Endodermal cell (in vitro differentiated cells): ENCODE measurements around the gene OR8G1. TPM values are rescaled to one million over a fixed set of nuclear protein-coding genes. Genes with fewer than 3 reads are reported as not detected.
"Not testable (repeated sequence)": the region's sequence is repeated elsewhere in the genome, so short reads cannot be mapped to it uniquely, and the experiment has no call there.

Source experiments
- DNase-seq: peaks from one replicate; pipeline ENCODE4 v3.0.0-alpha.2; 2017
- H3K27ac ChIP-seq: 2 replicates; pipeline ENCODE4 v1.5.1; 2013; ENCODE audit warnings: mild to moderate bottlenecking, low read depth, low read length, moderate library complexity
- H3K27me3 ChIP-seq: 2 replicates; pipeline ENCODE4 v1.6.1; 2013; ENCODE audit warnings: mild to moderate bottlenecking, low read length, moderate library complexity; ENCODE audit not compliant: insufficient read depth, control insufficient read depth, poor library complexity, severe bottlenecking
- H3K36me3 ChIP-seq: 2 replicates; pipeline ENCODE4 v1.7.0; 2013; ENCODE audit warnings: mild to moderate bottlenecking, low read length, moderate library complexity; ENCODE audit not compliant: control insufficient read depth, insufficient read depth
- H3K4me1 ChIP-seq: one replicate; pipeline ENCODE4 v1.7.0; 2013; ENCODE audit warnings: low read length; ENCODE audit not compliant: control insufficient read depth, insufficient read depth
- H3K4me3 ChIP-seq: 2 replicates; pipeline ENCODE4 v1.5.1; 2013; ENCODE audit warnings: mild to moderate bottlenecking, low read length, moderate library complexity
- H3K9ac ChIP-seq: 2 replicates; pipeline ENCODE4 v1.6.1; 2013; ENCODE audit warnings: mild to moderate bottlenecking, low read length, moderate library complexity; ENCODE audit not compliant: poor library complexity, severe bottlenecking; ENCODE audit errors: extremely low read depth
- H3K9me3 ChIP-seq: 2 replicates; pipeline ENCODE4 v1.6.1; 2013; ENCODE audit warnings: mild to moderate bottlenecking, low read length, moderate library complexity; ENCODE audit not compliant: control insufficient read depth
- H3K27ac Mint-ChIP-seq: 2 replicates; pipeline ENCODE4 v1.8.0; 2020; ENCODE audit warnings: mixed read lengths
- H3K27me3 Mint-ChIP-seq: 2 replicates; pipeline ENCODE4 v1.8.0; 2021; ENCODE audit warnings: mild to moderate bottlenecking, mixed read lengths; ENCODE audit not compliant: insufficient read depth
- H3K36me3 Mint-ChIP-seq: 2 replicates; pipeline ENCODE4 v1.8.0; 2020; ENCODE audit warnings: low read depth, mixed read lengths
- H3K4me1 Mint-ChIP-seq: 2 replicates; pipeline ENCODE4 v1.8.0; 2020; ENCODE audit warnings: mixed read lengths
- H3K4me3 Mint-ChIP-seq: 2 replicates; pipeline ENCODE4 v1.8.0; 2020; ENCODE audit warnings: mild to moderate bottlenecking, moderate library complexity, mixed read lengths
- H3K9me3 Mint-ChIP-seq: 2 replicates; pipeline ENCODE4 v1.8.0; 2020; ENCODE audit warnings: mild to moderate bottlenecking, mixed read lengths
- CTCF ChIP-seq: fragments of 200-600 bp; sonication (generic); conservative IDR thresholded peaks from 2 replicates; pipeline ENCODE4 v1.5.0; 2021; ENCODE audit warnings: antibody characterized with exemption, mild to moderate bottlenecking
- WGBS, 2 experiments: methylation state at CpG; one replicate each; pipeline versions ENCODE4 v1.1.5 to v1.1.7; 2013; ENCODE audit warnings: missing lambda C conversion rate in 2 of 2, mixed read lengths in 1 of 2; ENCODE audit not compliant: insufficient coverage in 1 of 2, insufficient read length in 1 of 2; 5-methylcytosine and 5-hydroxymethylcytosine counted together
- total RNA-seq, 2 donors: library from RNA; stranded (reverse); fragmentation: NEBNext Ultra II Directional in 1 of 2; extraction: Animal tissue kit (Norgen Biotek cat#: 25700) in 1 of 2; gene quantifications; 2 replicates in 1 of 2; 3 replicates in 1 of 2; pipeline ENCODE4 v1.2.1, GENCODE V29; 2021

OR8G1 gene
- total RNA-seq, 2 donors from 2014 or later = 0.11 TPM; not detected in 1

DNA sequence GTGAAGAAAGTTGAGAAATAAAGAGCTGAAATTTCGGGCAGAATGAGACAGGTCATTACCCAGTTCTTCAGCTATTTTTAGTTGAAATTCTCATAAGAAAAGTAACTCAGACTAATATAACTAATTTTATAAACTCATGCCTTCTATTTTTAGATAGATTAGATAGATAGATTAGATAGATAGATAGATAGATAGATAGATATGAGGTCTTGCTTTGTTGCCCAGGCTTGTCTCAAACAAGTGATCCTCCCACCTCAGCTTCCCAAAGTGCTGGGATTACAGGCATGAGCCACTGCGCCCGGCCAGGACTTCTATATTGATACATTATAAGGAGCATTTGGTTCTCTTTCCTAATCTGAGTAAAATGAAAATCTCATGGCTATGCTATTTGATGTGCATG, 26.9 kb upstream of the OR8G1 start:
- H3K9ac ChIP-seq = no peak overlapping the region
- Mint-ChIP-seq H3K36me3 (no peaks in the 10 kb centered on the region), H3K4me1 (no peaks in the 10 kb centered on the region), H3K27me3 (peaks cover 5% of the 10 kb centered on the region), H3K9me3 (no peaks in the 10 kb centered on the region), H3K27ac (no peak overlapping the region), H3K4me3 (no peak overlapping the region)
- no peak for TF ChIP-seq CTCF
- no peak for DNase-seq
- H3K4me1 ChIP-seq = no peaks in the 10 kb centered on the region
- H3K9me3 ChIP-seq = no peaks in the 10 kb centered on the region
- no peaks in the 10 kb centered on the region for H3K36me3 ChIP-seq
- H3K4me3 ChIP-seq = no peak overlapping the region
- 71 to 94% methylated on average over 1 to 3 of the region's 3 CpGs for WGBS, 2 experiments
- H3K27ac ChIP-seq = no peak overlapping the region
- no peaks in the 10 kb centered on the region for H3K27me3 ChIP-seq

DNA sequence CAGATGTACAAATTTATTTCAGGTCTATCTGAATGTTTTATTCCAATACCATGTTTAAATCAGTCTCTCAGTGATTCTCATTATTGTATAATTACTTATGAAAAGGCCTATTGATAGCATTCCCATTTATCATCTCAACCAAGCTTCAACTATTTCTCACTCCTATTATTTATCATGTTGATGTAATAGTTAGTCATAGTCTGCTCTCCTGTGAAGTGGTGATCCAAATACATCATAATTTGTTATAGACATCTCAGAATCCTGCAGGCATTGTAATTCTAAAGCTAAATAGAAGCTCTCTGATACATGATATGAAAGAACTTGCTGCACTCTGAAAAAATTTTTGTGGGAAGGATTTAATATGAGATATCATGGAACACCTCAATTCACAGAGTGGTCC, 21.8 kb upstream of the OR8G1 start:
- no peak overlapping the region for H3K4me3 ChIP-seq
- Mint-ChIP-seq H3K4me1 (peaks cover 6% of the 10 kb centered on the region), H3K9me3 (no peaks in the 10 kb centered on the region), H3K36me3 (no peaks in the 10 kb centered on the region), H3K4me3 (no peak overlapping the region), H3K27me3 (peaks cover 5% of the 10 kb centered on the region), H3K27ac (no peak overlapping the region)
- no peaks in the 10 kb centered on the region for H3K9me3 ChIP-seq
- H3K36me3 ChIP-seq = no peaks in the 10 kb centered on the region
- no peaks in the 10 kb centered on the region for H3K27me3 ChIP-seq
- H3K9ac ChIP-seq = no peak overlapping the region
- DNase-seq = no peak
- no peaks in the 10 kb centered on the region for H3K4me1 ChIP-seq
- no peak for TF ChIP-seq CTCF
- no peak overlapping the region for H3K27ac ChIP-seq

GRCh38 chr11:124222407-124222806, 18.5 kb upstream of the OR8G1 start:
- Histone ChIP-seq H3K9ac (no peak overlapping the region), H3K4me1 (no peaks in the 10 kb centered on the region), H3K9me3 (no peaks in the 10 kb centered on the region), H3K4me3 (no peak overlapping the region), H3K36me3 (no peaks in the 10 kb centered on the region), H3K27ac (no peak overlapping the region), H3K27me3 (no peaks in the 10 kb centered on the region)
- Mint-ChIP-seq H3K27me3 (no peaks in the 10 kb centered on the region), H3K9me3 (no peaks in the 10 kb centered on the region), H3K36me3 (no peaks in the 10 kb centered on the region), H3K4me3 (no peak overlapping the region), H3K27ac (no peak overlapping the region), H3K4me1 (peaks cover 6% of the 10 kb centered on the region)
- no peak for DNase-seq
- WGBS, 2 experiments = 100% methylated on average over 2 of the region's 2 CpGs; no CpG with 5 or more reads in 1 of the 2 experiments
- no peak for TF ChIP-seq CTCF

GRCh38 chr11:124224618-124225423, 16.1 kb upstream of the OR8G1 start:
- not testable (repeated sequence) for H3K4me1 ChIP-seq, H3K27ac ChIP-seq, H3K36me3 Mint-ChIP-seq, DNase-seq, H3K4me3 Mint-ChIP-seq, H3K27ac Mint-ChIP-seq, H3K4me1 Mint-ChIP-seq, H3K9ac ChIP-seq, H3K27me3 ChIP-seq, H3K27me3 Mint-ChIP-seq, H3K4me3 ChIP-seq, H3K36me3 ChIP-seq, H3K9me3 ChIP-seq, H3K9me3 Mint-ChIP-seq
- WGBS, 2 experiments = 82 to 90% methylated on average over 4 to 9 of the region's 9 CpGs
